Stimulated activated CD4-positive, alpha-beta T cell treated with anti-CD3 and anti-CD28 coated beads, Interleukin-4, amount 100 ng/mL, for 4 hours (primary cell): ENCODE measurements around the gene TMEM116.
A peak's percentile ranks its signal among the peaks of the same experiment; 100 is the strongest.
"Not testable (repeated sequence)": the region's sequence is repeated elsewhere in the genome, so short reads cannot be mapped to it uniquely, and the experiment has no call there.

Source experiments
- DNase-seq, 2 experiments: peaks; one replicate each; pipeline ENCODE4 v3.0.0-alpha.2; 2020

The TMEM116 gene

GRCh38 chr12:111975161-111975931 is 37.6 kb downstream of the TMEM116 start:
- no peak for DNase-seq

DNA sequence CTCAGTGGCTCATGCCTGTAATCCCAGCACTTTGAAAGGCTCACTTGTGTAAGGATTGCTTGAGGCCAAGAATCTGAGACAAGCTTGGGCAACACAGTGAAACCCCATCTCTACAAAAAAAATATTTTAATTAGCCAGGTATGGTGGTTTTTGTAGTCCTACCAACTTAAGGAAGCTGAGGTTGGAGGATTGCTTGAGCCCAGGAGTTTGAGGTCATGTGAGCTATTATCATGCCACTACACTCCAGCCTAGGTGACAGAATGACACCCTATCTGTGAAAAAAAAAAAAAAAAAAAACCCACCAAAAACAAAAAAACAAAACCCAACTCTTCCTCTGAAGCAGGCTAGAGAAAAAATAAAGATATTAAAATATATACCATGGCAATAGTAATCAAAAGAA is 41.2 kb downstream of the TMEM116 start:
- no peak for DNase-seq

DNA sequence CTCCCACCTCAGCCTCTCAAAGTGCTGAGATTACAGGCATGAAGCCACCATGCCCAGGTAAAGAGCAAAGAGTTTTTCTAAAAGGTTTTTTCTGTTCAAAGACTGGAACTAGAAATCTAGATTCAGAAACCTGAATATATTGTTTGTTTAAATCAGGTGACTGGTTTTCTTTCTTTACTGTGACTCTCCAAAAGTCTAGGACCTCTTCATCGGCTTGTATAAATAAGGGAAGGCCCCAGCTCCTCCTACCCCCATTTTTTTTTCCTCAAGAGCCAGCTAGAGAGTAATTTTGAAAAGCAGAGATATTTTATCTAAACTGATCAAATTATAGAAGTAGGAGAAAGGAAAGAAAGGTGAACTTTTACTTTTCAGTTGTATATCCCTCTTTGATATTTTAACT is 48.0 kb downstream of the TMEM116 start:
- no peak for DNase-seq

- DNase-seq, result not testable (repeated sequence)
Observed at GRCh38 chr12:111959518-111959917, 53.4 kb downstream of the TMEM116 start.

DNA sequence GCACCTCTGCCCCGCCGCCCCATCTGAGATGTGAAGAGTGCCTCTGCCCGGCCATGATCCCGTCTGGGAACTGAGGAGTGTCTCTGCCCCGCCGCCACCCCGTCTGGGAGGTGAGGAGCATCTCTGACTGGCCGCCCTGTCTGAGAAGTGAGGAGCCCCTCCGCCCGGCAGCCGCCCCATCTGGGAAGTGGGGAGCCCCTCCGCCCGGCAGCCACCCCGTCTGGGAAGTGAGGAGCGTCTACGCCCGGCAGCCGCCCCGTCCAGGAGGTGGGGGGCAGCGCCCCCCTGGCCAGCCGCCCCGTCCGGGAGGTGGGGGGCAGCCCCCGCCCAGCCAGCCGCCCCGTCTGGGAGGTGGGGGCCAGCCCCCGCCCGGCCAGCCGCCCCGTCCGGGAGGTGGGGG is 55.7 kb downstream of the TMEM116 start:
- not testable (repeated sequence) for DNase-seq

DNA sequence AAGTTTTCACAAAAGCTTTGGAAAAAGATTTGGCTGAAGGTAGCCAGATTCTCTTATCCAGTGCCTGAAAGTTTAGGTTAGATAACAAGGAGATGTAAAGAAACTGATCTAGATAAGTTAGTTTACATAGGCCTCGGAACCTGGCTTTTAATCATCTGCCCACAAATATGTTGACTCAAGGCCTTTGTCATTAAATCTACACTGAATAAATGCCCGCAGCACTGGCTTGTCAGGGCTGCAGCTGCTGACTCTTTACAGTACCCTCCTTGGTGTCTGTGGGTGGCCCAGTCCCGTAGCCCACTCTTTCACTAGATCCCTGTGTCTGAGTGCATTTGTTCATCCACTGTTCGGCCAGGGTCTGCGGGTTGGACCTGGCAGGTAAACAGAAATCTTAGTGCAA is 58.0 kb downstream of the TMEM116 start:
- DNase-seq, result no peak

GRCh38 chr12:111953455-111953854 is 59.5 kb downstream of the TMEM116 start:
- DNase-seq, result no peak

DNA sequence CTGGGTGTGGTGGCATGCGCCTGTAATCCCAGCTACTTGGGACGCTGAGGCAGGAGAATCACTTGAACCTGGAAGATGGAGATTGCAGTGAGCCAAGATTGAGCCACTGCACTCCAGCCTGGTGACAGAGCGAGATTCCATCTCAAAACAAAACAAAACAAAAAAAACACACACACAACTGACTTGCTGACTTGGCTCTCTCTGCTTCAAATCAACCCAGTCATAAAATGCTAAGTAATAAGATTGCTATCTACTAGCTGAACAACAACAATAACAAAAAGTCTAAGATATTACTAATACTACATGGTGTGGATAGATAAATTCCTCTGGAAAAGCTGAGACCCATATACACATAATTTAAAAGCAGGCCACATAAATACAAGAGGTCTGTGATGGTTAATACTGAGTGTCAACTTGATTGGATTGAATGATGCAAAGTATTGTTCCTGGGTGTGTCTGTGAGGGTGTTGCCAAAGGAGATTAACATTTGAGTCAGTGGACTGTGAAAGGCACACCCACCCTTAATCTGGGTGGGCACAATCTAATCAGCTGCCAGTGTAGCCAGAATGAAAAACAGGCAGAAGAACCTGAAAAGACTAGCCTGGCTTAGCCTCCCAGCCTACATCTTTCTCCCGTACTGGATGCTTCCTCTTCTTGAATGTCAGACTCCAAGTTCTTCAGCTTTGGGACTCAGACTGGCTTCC is 60.7 kb downstream of the TMEM116 start:
- DNase-seq, result not testable (repeated sequence)

GRCh38 chr12:111950961-111951676 is 61.8 kb downstream of the TMEM116 start:
- not testable (repeated sequence) for DNase-seq

GRCh38 chr12:111943929-111944328 is 69.0 kb downstream of the TMEM116 start:
- no peak for DNase-seq

DNA sequence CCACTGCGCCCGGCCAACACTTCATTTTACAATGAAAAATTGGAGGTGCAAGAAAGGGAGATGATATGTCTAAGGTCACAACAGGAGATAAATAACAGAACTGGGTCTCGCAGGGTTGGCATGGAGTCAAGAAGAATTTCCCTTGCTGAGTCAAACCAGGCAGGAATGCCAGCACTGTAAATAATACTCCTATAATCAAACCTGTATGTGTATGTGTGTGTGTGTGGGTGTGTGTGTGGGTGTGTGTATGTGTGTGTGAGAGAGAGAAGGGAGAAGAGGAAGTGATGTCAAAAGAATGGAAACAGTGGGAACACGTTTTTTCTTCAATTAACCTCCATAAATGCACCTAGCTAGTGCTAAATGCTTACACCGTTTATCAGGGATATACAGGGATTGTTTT is 70.4 kb downstream of the TMEM116 start:
- peak in 1 of 2 experiments; percentile 28 for DNase-seq

DNA sequence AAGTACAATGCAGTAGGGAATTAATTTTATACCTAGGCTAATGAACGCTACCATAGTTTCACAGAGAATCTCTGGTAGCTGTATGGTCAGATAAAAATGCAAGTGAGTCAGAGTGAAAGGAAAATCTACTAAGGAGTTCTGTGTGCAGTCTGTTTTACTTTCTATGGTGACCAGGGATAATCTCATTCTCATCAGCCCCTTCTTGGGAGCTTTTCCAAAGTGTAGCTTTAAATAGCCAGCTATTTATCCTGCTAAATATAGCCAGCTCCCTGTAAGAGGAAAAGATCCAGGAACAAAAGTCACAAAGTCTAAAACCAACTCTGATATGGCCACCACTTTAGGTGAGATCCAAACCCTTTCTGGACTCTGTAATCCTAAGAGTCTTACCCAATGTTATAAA is 75.5 kb downstream of the TMEM116 start:
- DNase-seq, result no peak

GRCh38 chr12:111936869-111937268 is 76.1 kb downstream of the TMEM116 start:
- no peak for DNase-seq

DNA sequence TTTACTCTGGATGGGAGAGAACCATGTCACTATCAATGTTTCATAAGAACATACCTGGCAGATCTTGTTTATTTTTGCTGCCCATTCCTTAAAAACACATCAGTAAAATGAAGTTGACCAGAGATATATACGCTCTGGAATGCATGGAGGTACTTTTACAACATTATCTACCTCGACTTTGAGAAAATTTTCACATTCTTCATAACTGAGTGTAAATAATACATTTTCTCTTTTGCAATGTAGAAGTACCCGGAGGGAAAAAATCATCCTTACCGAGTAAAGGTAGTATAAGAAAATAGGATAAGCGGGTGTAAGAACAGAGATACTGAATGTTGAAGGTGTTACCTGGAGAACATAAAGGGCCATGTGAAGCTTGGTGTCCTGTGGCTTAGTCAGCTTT is 80.7 kb downstream of the TMEM116 start:
- no peak for DNase-seq

GRCh38 chr12:111927346-111927745 is 85.6 kb downstream of the TMEM116 start:
- DNase-seq, result no peak

DNA sequence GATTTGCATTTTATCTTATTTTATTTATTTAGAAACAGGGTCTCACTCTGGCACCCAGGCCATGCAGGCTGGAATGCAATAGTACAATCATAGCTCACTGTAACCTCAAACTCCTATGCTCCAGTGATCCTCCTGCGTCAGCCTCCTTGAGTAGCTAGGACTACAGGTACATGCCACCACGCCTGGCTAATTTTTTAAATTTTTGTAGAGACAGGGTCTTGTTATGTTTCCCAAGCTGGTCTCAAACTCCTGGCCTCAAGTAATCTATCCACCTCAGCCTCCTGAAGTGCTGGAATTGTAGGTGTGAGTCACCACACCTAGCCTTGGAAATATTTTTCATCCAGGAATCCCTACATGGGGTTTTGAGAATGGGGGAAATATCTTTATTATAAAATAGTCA is 86.3 kb downstream of the TMEM116 start:
- DNase-seq, result no peak

- no peak for DNase-seq
Observed at GRCh38 chr12:111925171-111925570, 87.8 kb downstream of the TMEM116 start.

- DNase-seq, result no peak
Observed at GRCh38 chr12:111907740-111908139, 105.2 kb downstream of the TMEM116 start.

DNA sequence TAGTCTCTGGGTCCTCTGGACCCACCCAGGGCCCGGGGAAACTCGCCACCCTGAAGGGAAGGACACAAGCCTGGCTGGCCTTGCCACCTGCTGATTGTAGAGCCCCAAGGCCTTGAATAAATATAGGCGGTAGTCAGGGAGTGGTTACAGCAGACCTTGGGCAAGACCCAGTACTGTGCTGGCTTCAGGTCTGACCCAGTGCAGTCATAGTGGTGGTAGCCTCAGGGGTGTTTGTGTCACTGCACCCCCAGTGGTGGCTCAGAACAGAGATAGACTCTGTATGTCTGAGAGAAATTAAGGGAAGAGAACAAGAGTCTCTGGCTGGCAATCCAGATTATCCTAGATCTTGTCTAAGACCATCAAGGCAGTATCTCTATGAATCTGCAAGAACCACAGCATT is 107.5 kb downstream of the TMEM116 start:
- DNase-seq, result no peak

GRCh38 chr12:111904446-111904975 is 108.5 kb downstream of the TMEM116 start:
- DNase-seq, result no peak

GRCh38 chr12:111901182-111901581 is 111.8 kb downstream of the TMEM116 start:
- no peak for DNase-seq

DNA sequence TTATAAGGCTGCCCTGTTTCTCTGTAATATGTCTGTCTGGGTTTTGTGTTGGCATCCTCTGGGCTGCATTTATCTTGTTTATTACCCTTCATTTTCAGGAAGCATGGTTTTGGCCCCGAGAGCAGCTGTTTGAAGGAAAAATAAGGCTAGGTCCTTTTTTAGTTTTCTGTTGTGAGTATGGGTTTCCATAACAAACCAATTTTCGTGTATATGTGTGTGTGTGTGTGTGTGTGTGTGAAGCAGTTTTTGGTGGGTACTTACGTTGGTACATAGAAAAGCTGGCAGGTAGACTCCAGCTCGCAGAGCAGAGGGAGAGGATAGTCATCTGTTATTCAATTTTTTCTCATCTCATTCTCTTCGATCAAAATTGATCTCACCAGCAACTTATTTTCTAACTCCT is 118.4 kb downstream of the TMEM116 start:
- no peak for DNase-seq

DNA sequence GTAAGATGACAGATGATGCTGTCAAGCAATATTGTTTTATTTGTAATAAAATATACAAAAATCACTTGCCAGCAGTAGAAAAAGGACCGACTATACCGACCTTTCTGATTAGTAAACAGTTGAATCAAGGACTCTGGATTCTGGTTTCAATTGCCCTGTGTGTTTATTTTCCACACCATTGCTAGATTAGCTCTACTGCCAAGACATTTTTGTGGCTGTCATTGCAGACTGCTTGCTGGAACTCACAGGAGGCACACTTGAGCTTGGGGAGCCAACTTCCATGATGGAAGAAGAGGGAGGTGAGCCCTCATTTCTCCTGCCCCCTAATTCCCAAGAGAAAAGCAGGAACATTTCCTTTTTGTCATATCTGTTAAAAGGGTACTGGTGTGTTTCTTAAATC is 119.7 kb downstream of the TMEM116 start:
- DNase-seq, result no peak
